K562 (cell line): ENCODE data around the gene NRG3.

Experiments
- ARID4B ChIP-seq: sonication (generic); formaldehyde crosslinking; IDR thresholded peaks from 2 replicates; pipeline ENCODE4 v1.8.0; 2022; ENCODE audit warnings: mild to moderate bottlenecking, missing genetic modification reagents
- MYNN ChIP-seq, 2 experiments: sonication (generic); formaldehyde crosslinking in 1 of 2; IDR thresholded peaks; 2 replicates each; pipeline versions ENCODE4 v1.5.0 to v1.6.1; 2016 to 2020; ENCODE audit warnings: antibody characterized with exemption in 1 of 2, missing genetic modification reagents in 1 of 2
- TF ChIP-seq, protein P1 (sequence below), 3 experiments: IDR thresholded peaks in 2 of 3; conservative IDR thresholded peaks in 1 of 3; 2 replicates each; pipeline ENCODE4 v1.5.1; 2011 to 2012; ENCODE audit warnings: low read length in 3 of 3, mild to moderate bottlenecking in 3 of 3, control low read depth in 2 of 3, improper control_type of control experiment in 1 of 3, inconsistent platforms in 1 of 3, low read depth in 1 of 3, mixed read lengths in 1 of 3, moderate library complexity in 1 of 3; ENCODE audit not compliant: insufficient read depth in 2 of 3

DNA sequence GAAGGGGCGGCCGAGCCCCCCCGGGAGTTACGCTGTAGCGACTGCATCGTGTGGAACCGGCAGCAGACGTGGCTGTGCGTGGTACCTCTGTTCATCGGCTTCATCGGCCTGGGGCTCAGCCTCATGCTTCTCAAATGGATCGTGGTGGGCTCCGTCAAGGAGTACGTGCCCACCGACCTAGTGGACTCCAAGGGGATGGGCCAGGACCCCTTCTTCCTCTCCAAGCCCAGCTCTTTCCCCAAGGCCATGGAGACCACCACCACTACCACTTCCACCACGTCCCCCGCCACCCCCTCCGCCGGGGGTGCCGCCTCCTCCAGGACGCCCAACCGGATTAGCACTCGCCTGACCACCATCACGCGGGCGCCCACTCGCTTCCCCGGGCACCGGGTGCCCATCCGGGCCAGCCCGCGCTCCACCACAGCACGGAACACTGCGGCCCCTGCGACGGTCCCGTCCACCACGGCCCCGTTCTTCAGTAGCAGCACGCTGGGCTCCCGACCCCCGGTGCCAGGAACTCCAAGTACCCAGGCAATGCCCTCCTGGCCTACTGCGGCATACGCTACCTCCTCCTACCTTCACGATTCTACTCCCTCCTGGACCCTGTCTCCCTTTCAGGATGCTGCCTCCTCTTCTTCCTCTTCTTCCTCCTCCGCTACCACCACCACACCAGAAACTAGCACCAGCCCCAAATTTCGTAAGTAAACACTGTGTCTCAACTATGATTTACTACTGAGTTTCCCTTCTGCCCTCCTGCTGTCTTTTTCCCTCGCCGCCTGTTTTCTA is 666 bp downstream of the NRG3 start:
- TF ChIP-seq ARID4B (CRISPR knock-in tag): no peak
- TF ChIP-seq, protein P1, sequence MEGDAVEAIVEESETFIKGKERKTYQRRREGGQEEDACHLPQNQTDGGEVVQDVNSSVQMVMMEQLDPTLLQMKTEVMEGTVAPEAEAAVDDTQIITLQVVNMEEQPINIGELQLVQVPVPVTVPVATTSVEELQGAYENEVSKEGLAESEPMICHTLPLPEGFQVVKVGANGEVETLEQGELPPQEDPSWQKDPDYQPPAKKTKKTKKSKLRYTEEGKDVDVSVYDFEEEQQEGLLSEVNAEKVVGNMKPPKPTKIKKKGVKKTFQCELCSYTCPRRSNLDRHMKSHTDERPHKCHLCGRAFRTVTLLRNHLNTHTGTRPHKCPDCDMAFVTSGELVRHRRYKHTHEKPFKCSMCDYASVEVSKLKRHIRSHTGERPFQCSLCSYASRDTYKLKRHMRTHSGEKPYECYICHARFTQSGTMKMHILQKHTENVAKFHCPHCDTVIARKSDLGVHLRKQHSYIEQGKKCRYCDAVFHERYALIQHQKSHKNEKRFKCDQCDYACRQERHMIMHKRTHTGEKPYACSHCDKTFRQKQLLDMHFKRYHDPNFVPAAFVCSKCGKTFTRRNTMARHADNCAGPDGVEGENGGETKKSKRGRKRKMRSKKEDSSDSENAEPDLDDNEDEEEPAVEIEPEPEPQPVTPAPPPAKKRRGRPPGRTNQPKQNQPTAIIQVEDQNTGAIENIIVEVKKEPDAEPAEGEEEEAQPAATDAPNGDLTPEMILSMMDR (IDR thresholded peaks at IDR 0.05 in 2 of 3, conservative IDR thresholded peaks at IDR 0.05 in 1 of 3; ENCODE audit: insufficient read depth in 2 of 3, low read depth in 1 of 3, low read length in 3 of 3): no peak
- TF ChIP-seq MYNN (IDR thresholded peaks at IDR 0.05): no peak
- TF ChIP-seq MYNN (CRISPR knock-in tag; IDR thresholded peaks at IDR 0.05): no peak
